Measurements from ENCODE around the gene PLA2G2D. TPM values are rescaled to one million over a fixed set of nuclear protein-coding genes. Genes with fewer than 3 reads are reported as not detected.

PLA2G2D gene
- total RNA-seq, 3 donors from 2014 or later = not detected

Other genes with a start within 250 kb of the PLA2G2D start
- gene OTUD3, start 237.1 kb downstream of the PLA2G2D start, total RNA-seq = 1 to 10 TPM; 6.1 to 8.2 (median 7.2) TPM
- gene PLA2G2E, start 195.9 kb downstream of the PLA2G2D start, total RNA-seq = not detected
- gene PLA2G2A, start 139.9 kb downstream of the PLA2G2D start, total RNA-seq = under 1 TPM in 1 of 3 donors, not detected in 2; 0.24 TPM
- gene PLA2G5, start 49.3 kb downstream of the PLA2G2D start, total RNA-seq = not detected
- gene PLA2G2F, start 19.8 kb upstream of the PLA2G2D start, total RNA-seq = not detected
- gene UBXN10, start 66.6 kb upstream of the PLA2G2D start, total RNA-seq = under 1 TPM; 0.18 to 0.50 (median 0.33) TPM
- not detected for gene PLA2G2C, start 67.0 kb upstream of the PLA2G2D start, total RNA-seq
- not detected for gene VWA5B1, start 171.3 kb upstream of the PLA2G2D start, total RNA-seq